HG03103 (cell line): ENCODE results near the gene SPATC1L.
"Not testable (repeated sequence)": the region's sequence is repeated elsewhere in the genome, so short reads cannot be mapped to it uniquely, and the experiment has no call there.

ENCODE experiments used
- ATAC-seq: cut with Tn5 transposase; IDR thresholded peaks from one replicate; pipeline ENCODE4 v1.9.1; 2021; ENCODE audit warnings: low read depth; ENCODE audit not compliant: unreplicated experiment

SPATC1L gene

GRCh38 chr21:46184625-46185555, 631 bp upstream of the SPATC1L start:
- ATAC-seq = no peak

- not testable (repeated sequence) for ATAC-seq
Measured at GRCh38 chr21:46183337-46183909, 836 bp downstream of the SPATC1L start.

- no peak for ATAC-seq
Measured at GRCh38 chr21:46182548-46183336, 1.5 kb downstream of the SPATC1L start.

- ATAC-seq = no peak
Measured at GRCh38 chr21:46181953-46182547, 2.2 kb downstream of the SPATC1L start.

DNA sequence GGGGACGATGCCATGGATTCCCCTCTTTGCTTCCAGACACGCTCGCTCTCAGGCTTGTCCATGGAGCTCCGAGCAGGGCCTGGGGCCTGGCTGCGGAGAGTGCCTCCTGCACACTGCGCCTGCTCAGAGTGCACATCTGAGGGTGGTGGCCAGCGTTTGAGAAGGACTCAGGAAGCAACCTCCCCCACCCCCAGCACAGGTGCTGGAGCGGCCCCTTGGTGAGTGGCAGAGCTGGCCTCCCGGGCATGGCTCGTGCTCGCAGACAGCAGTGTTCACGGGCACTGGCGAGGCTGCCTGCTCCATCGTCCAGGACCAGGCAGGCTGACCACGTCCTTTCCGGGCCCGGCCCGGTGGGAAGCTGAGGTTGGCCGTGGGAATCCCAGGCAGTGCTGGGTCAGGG, 2.8 kb downstream of the SPATC1L start:
- ATAC-seq = no peak

DNA sequence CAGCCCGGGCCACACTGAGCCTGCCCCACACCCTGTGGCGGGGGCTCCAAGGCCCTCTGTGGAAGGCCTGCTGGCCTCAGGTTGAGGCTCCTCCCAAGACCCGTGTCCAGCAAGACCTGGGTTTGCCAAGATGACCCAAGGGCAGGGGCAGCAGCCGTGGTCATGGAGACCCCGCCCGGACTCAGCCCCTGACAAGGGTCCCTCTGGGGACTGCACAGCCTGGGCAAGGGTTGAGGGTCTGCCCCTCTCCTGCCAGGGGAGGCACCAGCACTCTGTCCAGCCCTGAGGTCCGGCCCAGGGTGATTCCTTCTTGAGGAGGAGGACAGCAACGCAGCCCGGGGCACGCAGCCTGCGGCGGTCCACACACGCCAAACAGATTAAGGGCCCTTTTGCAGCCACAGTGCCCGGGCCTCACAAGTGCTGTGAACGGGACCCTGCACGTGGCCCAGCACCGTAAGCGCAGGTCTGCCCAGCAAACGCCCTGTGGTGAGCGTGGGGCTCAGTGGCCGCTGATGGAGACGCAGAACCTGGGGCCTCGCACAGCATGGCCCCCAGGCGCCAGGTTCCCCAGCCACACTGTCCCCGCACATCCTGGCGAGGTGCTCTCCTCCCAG, 3.4 kb downstream of the SPATC1L start:
- ATAC-seq = no peak

- ATAC-seq = no peak
Measured at GRCh38 chr21:46180079-46180722, 4.1 kb downstream of the SPATC1L start.

- no peak for ATAC-seq
Measured at GRCh38 chr21:46179708-46180078, 4.6 kb downstream of the SPATC1L start.

DNA sequence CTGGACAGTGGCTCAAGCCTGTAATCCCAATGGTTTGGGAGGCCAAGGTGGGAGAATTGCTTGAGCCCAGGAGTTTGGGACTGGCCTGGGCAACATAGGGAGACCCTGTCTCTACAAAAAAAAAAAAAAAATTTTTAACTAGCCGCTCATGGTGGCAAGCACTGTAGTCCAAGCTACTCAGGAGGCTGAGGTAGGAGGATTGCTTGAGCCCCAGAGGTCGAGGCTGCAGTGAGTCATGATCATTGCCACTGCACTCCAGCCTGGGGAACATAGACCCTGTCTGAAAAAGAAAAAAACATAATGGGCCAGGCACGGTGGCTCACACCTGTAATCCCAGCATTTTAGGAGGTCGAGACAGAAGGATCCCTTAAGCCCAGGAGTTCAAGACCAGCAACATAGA, 5.3 kb downstream of the SPATC1L start:
- ATAC-seq = no peak

DNA sequence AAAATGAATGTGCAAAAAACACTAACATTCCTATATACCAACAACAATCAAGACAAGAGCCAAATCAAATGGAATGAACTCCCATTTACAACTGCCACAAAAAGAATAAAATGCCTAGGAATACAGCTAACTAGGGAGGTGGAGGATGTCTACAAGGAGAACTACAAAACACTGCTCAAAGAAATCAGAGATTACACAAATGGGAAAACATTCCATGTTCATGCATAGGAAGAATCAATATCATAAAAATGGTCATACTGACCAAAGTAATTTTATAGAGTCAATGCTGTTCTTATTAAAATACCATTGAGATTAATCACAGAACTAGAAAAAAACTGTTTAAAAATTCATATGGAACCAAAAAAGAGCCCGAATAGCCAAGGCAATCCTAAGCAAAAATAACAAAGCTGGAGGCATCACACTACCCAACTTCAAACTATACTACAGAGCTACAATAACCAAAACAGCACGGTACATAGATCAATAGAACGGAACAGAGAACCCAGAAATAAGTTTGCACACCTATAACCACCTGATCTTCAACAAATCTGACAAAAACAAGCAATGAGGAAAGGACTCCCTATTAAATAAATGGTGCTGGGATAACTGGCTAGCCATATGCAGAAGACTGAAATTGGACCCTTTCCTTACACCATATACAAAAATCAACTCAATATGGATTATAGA, 7.7 kb downstream of the SPATC1L start:
- not testable (repeated sequence) for ATAC-seq

- ATAC-seq = no peak
Measured at GRCh38 chr21:46173573-46173972, 10.7 kb downstream of the SPATC1L start.

DNA sequence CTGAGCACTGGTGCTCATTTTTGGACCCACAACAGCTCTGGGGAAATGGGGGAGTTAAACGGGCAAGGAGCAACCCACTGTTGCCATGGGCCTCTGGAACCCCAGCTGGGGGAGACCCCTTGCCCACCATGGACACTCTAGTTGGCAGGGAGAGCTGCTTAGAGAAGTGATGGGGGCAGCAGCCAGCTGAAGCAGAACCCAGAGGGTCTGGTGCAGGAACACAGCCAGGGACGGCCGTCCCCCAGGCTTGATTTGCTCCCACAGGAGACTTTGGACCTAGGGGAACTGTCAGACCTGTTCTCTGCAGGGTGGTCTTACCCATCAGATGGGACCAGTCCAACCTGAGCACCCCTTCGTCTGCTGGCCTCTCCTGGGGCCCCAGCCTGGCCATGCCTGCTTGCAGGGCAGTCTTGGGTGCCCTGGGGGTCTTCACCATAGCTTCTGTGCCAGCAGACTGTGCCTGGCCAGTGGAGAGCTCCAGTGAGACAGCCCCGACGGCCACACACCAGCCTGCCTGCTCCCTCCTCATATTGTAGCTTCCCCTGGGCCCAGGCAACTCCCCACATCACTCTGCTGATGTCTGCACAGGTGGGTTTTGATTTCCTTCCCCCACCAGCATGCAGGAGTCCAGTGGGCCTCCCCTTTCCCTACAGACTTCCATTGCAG, 11.3 kb downstream of the SPATC1L start:
- no peak for ATAC-seq

DNA sequence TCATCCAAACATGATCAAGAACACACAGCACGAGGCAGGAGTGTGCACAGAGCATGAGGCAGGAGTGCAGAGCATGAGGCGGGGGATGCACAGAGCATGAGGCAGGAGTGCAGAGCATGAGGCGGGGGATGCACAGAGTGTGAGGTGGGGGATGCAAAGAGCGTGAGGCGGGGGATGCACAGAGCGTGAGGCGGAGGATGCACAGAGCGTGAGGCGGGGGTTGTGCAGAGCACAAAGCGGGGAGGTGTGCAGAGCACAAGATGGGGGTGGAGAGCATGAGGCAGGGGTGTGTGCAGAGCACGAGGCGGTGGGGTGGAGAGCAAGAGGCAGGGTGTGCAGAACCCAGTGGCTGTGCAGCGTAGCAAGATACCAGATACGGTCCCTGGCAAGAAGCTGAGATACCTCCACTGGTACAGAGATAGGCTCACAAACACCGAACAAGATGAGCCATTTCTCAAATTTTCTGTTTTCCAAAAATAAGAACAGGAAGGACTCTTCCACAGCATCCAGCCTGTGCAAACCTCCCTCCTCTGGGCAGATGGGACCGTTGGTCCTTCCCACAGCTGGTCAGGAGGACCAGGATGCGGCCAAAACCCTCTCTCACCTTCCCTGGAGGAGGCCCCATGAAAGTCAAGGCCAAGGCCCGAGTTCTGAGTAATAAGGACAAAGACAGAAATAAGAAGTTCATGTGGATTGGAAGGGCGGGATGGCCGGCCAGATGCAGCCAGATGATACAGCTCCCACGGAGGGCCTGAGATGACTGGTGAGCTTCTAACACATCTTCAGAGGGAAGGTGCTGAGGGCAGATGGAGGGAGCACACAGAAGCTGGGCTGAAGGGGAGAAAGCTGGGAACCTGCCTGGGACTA, 12.0 kb downstream of the SPATC1L start:
- ATAC-seq = no peak

GRCh38 chr21:46171585-46171984, 12.7 kb downstream of the SPATC1L start:
- ATAC-seq = no peak

GRCh38 chr21:46170436-46171193, 13.6 kb downstream of the SPATC1L start:
- ATAC-seq = not testable (repeated sequence)

DNA sequence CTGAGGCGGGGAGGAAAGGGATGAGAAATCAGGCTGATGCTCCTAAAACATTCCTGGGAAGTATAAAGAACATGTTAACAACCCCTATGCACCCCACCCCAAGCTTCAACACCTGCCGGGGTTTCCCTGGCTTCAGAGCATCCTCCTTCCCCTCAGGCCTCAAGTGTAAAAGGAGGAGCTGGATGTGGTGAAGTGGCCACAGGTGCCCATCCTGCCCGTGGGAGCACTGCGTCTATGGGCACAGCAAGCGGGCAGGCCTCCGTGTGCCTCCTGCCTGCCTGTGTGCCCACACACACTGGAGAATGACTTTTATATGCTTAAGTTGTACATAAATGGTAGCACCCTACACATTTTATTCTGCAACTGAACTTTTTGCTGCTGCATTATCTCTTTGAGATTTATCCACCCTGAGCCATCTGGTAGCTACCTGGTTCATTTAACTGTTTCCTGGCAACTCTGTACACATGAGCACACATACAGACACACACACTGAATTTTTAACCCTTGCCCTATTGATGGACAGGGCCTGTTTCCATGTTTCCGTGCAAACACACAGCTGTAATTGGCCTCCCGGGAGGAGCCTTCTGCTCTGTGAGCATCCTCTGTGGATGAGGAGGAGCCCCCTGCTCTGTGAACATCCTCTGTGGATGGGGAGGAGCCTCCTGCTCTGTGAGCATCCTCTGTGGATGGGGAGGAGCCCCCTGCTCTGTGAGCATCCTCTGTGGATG, 15.4 kb downstream of the SPATC1L start:
- ATAC-seq = no peak

DNA sequence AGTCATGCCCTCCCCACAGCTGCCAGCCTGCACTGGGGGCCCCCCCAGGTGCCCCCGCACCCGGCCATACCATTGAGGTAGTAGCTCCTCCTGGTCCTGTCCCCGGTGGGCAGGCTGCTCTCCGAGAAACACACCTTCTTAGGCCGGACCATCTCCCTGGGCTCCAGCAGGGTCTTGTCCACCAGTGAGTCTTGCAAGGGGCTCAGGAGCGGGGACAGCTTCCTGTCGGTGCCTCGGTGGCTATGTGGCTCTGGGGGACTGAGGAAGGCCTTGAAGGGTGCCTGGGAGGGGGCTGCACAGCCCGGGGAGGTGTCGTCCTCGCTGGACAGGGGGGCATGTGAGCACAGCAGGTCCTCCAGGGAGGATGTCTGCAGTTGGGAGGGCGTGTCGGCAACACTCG, 16.0 kb downstream of the SPATC1L start:
- ATAC-seq = no peak
